BJ (cell line): ENCODE results near the gene POMT1. TPM values are rescaled to one million over a fixed set of nuclear protein-coding genes. Genes with fewer than 3 reads are reported as not detected.
A peak's percentile ranks its signal among the peaks of the same experiment; 100 is the strongest.

Experiments used
- CTCF ChIA-PET: fragments of 350-600 bp; formaldehyde crosslinking; extraction: SDS; loops from one replicate; lab custom pipeline; 2021; ENCODE audit warnings: antibody characterized with exemption, inconsistent platforms; lab: Yijun Ruan, JAX
- POLR2A ChIA-PET: fragments of 300-600 bp; sonication (Branson Sonifier 250); formaldehyde crosslinking; extraction: SDS; loops from one replicate; lab custom pipeline; 2021; ENCODE audit warnings: antibody characterized with exemption; lab: Charles Lee
- DNase-seq: peaks from one replicate; pipeline ENCODE4 v3.0.0-alpha.2; 2011; ENCODE audit warnings: low read depth
- H3K27me3 ChIP-seq: 2 replicates; pipeline ENCODE4 v1.6.0; 2011; ENCODE audit warnings: low read length; ENCODE audit not compliant: control insufficient read depth, insufficient read depth
- H3K36me3 ChIP-seq: 2 replicates; pipeline ENCODE4 v1.5.1; 2011; ENCODE audit warnings: low read length; ENCODE audit not compliant: control insufficient read depth, insufficient read depth
- H3K4me3 ChIP-seq: 2 replicates; pipeline ENCODE4 v1.5.1; 2011; ENCODE audit warnings: low read depth, mild to moderate bottlenecking, control low read depth, low read length
- polyA plus RNA-seq: library from polyadenylated mRNA; depleted of rRNA; stranded (reverse); fragments of >200 nt; gene quantifications from 2 replicates; pipeline ENCODE4 v1.2.3, GENCODE V29; 2011
- TF ChIP-seq, protein P1 (sequence below): IDR thresholded peaks from 2 replicates; pipeline ENCODE4 v1.5.1; 2011; ENCODE audit warnings: low read depth, mild to moderate bottlenecking, control low read depth, inconsistent platforms, low read length, moderate library complexity; ENCODE audit not compliant: insufficient read depth

POMT1 gene
- polyA plus RNA-seq, 1 experiment, result 32.1 TPM

DNA sequence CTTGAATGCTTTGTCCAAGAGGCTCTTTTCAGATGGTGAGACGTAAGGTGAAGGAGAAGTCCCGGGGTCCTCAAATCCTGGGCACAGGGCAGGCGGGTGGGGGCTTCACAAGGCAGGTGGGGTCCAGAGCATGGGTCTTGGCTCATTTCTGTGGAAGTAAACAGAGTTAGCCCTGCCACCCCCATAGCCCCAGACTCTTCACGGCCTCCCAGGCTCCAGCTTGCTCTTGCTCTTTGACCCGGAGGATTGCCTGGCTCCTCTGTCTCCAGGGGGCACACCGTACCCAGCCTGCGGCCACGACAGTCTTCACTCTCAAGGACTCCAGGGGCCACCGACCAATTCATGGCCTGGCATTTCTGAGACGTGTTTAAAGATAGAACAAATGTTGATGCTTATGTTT lies 28.8 kb upstream of the POMT1 start:
- TF ChIP-seq, protein P1, sequence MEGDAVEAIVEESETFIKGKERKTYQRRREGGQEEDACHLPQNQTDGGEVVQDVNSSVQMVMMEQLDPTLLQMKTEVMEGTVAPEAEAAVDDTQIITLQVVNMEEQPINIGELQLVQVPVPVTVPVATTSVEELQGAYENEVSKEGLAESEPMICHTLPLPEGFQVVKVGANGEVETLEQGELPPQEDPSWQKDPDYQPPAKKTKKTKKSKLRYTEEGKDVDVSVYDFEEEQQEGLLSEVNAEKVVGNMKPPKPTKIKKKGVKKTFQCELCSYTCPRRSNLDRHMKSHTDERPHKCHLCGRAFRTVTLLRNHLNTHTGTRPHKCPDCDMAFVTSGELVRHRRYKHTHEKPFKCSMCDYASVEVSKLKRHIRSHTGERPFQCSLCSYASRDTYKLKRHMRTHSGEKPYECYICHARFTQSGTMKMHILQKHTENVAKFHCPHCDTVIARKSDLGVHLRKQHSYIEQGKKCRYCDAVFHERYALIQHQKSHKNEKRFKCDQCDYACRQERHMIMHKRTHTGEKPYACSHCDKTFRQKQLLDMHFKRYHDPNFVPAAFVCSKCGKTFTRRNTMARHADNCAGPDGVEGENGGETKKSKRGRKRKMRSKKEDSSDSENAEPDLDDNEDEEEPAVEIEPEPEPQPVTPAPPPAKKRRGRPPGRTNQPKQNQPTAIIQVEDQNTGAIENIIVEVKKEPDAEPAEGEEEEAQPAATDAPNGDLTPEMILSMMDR, result no peak
- DNase-seq, result no peak
- H3K27me3 ChIP-seq, result no peaks in the 10 kb centered on the region
- no peak overlapping the region for H3K4me3 ChIP-seq
- POLR2A ChIA-PET, result no interaction called here
- H3K36me3 ChIP-seq, result peaks cover 50% of the 10 kb centered on the region
- CTCF ChIA-PET, result interaction anchor here (0.6 to 2.6 kb wide), 2 partner anchors 62 to 124 kb away, joined by 3 to 8 read pairs; no protein-coding TSS in a partner anchor

DNA sequence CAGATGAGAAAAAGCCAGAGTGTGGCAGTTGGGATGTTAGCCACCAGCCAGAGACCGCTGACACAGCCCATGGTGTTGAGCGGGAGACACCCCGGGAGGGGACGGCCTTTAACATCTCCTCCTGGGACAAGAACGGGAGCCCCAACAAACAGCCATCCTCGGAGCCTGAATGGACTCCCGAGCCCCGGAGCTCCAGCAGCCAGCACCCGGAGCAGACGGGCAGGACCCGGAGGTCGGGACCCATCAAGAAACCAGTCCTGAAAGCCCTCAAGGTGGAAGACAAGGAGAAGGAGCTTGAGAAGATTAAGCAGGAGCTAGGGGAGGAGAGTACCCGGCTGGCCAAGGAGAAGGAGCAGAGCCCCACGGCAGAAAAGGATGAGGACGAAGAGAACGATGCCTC lies 28.0 kb upstream of the POMT1 start:
- TF ChIP-seq, protein P1, result no peak
- DNase-seq, result no peak
- ChIA-PET POLR2A (no interaction called here), CTCF (interaction anchor here (2.6 kb wide), 1 partner anchor 125 kb away, joined by 8 read pairs; no protein-coding TSS in a partner anchor)
- Histone ChIP-seq H3K36me3 (peaks cover 53% of the 10 kb centered on the region), H3K27me3 (no peaks in the 10 kb centered on the region), H3K4me3 (no peak overlapping the region)

DNA sequence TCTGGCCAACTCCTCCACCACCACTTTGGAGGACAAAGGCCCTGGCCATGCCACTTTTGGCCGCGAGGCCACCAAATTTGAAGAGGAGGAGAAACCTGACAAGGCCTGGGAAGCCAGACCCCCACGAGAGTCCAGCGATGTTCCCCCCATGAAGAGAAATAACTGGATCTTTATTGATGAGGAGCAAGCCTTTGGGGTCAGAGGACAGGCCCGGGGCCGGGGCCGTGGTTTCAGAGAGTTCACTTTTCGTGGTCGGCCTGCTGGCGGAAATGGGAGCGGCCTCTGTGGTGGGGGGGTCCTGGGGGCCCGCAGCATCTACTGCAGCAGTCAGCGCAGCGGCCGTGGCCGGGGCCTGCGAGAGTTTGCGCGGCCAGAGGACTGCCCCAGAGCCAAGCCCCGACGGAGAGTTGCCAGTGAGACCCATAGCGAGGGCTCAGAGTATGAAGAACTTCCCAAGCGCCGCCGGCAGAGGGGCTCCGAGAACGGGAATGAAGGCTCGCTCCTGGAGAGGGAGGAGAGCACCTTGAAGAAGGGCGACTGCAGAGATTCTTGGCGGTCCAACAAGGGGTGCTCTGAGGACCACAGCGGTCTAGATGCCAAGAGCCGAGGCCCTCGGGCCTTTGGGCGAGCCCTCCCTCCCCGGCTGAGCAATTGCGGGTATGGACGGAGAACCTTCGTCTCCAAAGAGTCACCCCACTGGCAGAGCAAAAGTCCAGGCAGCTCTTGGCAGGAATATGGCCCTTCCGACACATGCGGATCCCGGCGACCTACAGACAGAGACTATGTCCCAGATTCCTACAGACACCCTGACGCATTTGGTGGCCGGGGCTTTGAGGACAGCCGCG lies 27.4 kb upstream of the POMT1 start:
- POLR2A ChIA-PET, result interaction anchor here (0.6 kb wide), 1 partner anchor 187 kb away, joined by 3 read pairs; no protein-coding TSS in a partner anchor
- CTCF ChIA-PET, result interaction anchor here (2.6 kb wide), 1 partner anchor 125 kb away, joined by 8 read pairs; no protein-coding TSS in a partner anchor
- TF ChIP-seq, protein P1, result no peak
- no peak overlapping the region for H3K4me3 ChIP-seq
- H3K27me3 ChIP-seq, result no peaks in the 10 kb centered on the region
- DNase-seq, result no peak
- H3K36me3 ChIP-seq, result peaks cover 51% of the 10 kb centered on the region

DNA sequence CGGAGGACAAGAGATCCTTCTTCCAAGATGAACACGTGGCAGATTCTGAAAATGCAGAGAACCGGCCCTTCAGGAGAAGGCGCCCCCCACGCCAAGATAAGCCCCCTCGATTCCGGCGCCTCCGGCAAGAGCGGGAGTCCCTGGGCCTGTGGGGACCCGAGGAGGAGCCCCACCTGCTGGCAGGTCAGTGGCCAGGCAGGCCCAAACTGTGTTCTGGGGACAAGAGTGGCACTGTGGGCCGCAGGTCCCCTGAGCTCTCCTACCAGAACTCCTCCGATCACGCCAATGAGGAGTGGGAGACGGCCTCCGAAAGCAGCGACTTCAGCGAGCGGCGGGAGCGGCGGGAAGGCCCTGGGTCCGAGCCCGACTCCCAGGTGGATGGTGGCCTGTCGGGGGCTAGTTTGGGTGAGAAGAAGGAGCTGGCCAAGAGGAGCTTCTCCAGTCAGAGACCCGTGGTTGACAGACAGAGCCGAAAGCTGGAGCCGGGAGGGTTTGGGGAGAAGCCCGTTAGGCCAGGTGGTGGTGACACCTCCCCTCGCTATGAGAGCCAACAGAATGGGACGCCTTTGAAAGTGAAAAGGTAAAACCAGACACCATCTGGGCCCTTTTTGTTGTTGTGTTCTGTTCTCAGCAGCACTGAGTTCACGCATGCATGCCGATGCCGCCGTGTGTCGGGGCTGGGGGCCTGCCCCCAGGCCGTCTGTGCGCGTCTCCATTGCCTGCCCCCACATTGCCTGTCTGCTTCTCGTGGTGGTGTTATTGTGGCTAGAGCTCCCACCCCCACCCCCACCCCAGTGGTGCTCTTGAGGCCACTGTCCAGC lies 26.6 kb upstream of the POMT1 start:
- ChIA-PET CTCF (interaction anchor here (1.1 to 5.0 kb wide), 2 partner anchors 9 to 126 kb away, joined by 3 to 34 read pairs; no protein-coding TSS in a partner anchor), POLR2A (interaction anchor here (0.6 kb wide), 1 partner anchor 186 kb away, joined by 3 read pairs; no protein-coding TSS in a partner anchor)
- Histone ChIP-seq H3K27me3 (no peaks in the 10 kb centered on the region), H3K36me3 (peaks cover 45% of the 10 kb centered on the region), H3K4me3 (no peak overlapping the region)
- DNase-seq, result no peak
- TF ChIP-seq, protein P1, result peak; percentile 52
